SK-N-SH treated with all-trans-retinoic acid at 6 μM for 48 hours (cell line): Measurements from ENCODE around the gene TUBB8B.
"Not testable (repeated sequence)": the region's sequence is repeated elsewhere in the genome, so short reads cannot be mapped to it uniquely, and the experiment has no call there.

Source experiments
- ARNTL ChIP-seq: fragments of 450-650 bp; formaldehyde crosslinking; IDR thresholded peaks from 2 replicates; pipeline ENCODE4 v1.5.0; 2020; ENCODE audit warnings: low read depth, mild to moderate bottlenecking, moderate library complexity, borderline replicate concordance
- CSDC2 ChIP-seq: fragments of 250-450 bp; sonication (Bioruptor Pico); IDR thresholded peaks from 2 replicates; pipeline ENCODE4 v1.5.0; 2020; ENCODE audit warnings: mild to moderate bottlenecking, moderate library complexity
- GLIS3 ChIP-seq: fragments of 250-450 bp; sonication (Bioruptor Pico); IDR thresholded peaks from 2 replicates; pipeline ENCODE4 v1.5.0; 2020; ENCODE audit warnings: mild to moderate bottlenecking, moderate library complexity
- PPARA ChIP-seq: fragments of 250-450 bp; sonication (Bioruptor Pico); IDR thresholded peaks from 2 replicates; pipeline ENCODE4 v1.5.0; 2020; ENCODE audit warnings: mild to moderate bottlenecking, borderline replicate concordance
- RARB ChIP-seq: fragments of 250-450 bp; sonication (Bioruptor Pico); IDR thresholded peaks from 2 replicates; pipeline ENCODE4 v1.8.0; 2021; ENCODE audit warnings: mild to moderate bottlenecking, moderate library complexity
- SNAI2 ChIP-seq: fragments of 250-450 bp; sonication (Bioruptor Pico); IDR thresholded peaks from 2 replicates; pipeline ENCODE4 v1.5.0; 2020; ENCODE audit warnings: mild to moderate bottlenecking, moderate library complexity
- TCF4 ChIP-seq: fragments of 250-450 bp; sonication (Bioruptor Pico); IDR thresholded peaks from 2 replicates; pipeline ENCODE4 v1.8.0; 2021; ENCODE audit warnings: mild to moderate bottlenecking, moderate library complexity, borderline replicate concordance
- TOX ChIP-seq: fragments of 250-450 bp; sonication (Bioruptor Pico); IDR thresholded peaks from 2 replicates; pipeline ENCODE4 v1.8.0; 2021; ENCODE audit warnings: mild to moderate bottlenecking, moderate library complexity, borderline replicate concordance
- ZFP3 ChIP-seq: fragments of 250-450 bp; sonication (Bioruptor Pico); IDR thresholded peaks from 2 replicates; pipeline ENCODE4 v1.5.0; 2020; ENCODE audit warnings: mild to moderate bottlenecking, moderate library complexity
- ZFP30 ChIP-seq: fragments of 450-650 bp; formaldehyde crosslinking; IDR thresholded peaks from 2 replicates; pipeline ENCODE4 v1.5.0; 2022; ENCODE audit warnings: mild to moderate bottlenecking, moderate library complexity
- ZNF70 ChIP-seq: fragments of 450-650 bp; formaldehyde crosslinking; IDR thresholded peaks from 2 replicates; pipeline ENCODE4 v1.5.0; 2020; ENCODE audit warnings: mild to moderate bottlenecking, moderate library complexity
- TF ChIP-seq, protein P1 (sequence below): fragments of 250-450 bp; sonication (Bioruptor Pico); IDR thresholded peaks from 2 replicates; pipeline ENCODE4 v1.8.0; 2020; ENCODE audit warnings: mild to moderate bottlenecking, moderate library complexity, borderline replicate concordance
- TF ChIP-seq, protein P2 (sequence below): fragments of 250-450 bp; sonication (Bioruptor Pico); IDR thresholded peaks from 2 replicates; pipeline ENCODE4 v1.5.1; 2021; ENCODE audit warnings: mild to moderate bottlenecking, moderate library complexity

DNA sequence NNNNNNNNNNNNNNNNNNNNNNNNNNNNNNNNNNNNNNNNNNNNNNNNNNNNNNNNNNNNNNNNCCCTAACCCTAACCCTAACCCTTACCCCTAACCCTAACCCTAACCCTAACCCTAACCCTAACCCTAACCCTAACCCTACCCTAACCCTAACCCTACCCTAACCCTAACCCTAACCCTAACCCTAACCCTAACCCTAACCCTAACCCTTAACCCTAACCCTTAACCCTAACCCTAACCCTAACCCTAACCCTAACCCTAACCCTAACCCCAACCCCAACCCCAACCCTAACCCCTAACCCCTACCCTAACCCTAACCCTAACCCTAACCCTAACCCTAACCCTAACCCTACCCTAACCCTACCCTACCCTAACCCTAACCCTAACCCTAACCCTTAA, 39.5 kb downstream of the TUBB8B start:
- not testable (repeated sequence) for TF ChIP-seq ZFP30, ZFP3, PPARA, ARNTL, ZNF70, GLIS3, SNAI2, TOX, CSDC2, TCF4, RARB (CRISPR knock-in tag)
- TF ChIP-seq, protein P1, sequence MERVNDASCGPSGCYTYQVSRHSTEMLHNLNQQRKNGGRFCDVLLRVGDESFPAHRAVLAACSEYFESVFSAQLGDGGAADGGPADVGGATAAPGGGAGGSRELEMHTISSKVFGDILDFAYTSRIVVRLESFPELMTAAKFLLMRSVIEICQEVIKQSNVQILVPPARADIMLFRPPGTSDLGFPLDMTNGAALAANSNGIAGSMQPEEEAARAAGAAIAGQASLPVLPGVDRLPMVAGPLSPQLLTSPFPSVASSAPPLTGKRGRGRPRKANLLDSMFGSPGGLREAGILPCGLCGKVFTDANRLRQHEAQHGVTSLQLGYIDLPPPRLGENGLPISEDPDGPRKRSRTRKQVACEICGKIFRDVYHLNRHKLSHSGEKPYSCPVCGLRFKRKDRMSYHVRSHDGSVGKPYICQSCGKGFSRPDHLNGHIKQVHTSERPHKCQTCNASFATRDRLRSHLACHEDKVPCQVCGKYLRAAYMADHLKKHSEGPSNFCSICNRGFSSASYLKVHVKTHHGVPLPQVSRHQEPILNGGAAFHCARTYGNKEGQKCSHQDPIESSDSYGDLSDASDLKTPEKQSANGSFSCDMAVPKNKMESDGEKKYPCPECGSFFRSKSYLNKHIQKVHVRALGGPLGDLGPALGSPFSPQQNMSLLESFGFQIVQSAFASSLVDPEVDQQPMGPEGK = not testable (repeated sequence)
- TF ChIP-seq, protein P2, sequence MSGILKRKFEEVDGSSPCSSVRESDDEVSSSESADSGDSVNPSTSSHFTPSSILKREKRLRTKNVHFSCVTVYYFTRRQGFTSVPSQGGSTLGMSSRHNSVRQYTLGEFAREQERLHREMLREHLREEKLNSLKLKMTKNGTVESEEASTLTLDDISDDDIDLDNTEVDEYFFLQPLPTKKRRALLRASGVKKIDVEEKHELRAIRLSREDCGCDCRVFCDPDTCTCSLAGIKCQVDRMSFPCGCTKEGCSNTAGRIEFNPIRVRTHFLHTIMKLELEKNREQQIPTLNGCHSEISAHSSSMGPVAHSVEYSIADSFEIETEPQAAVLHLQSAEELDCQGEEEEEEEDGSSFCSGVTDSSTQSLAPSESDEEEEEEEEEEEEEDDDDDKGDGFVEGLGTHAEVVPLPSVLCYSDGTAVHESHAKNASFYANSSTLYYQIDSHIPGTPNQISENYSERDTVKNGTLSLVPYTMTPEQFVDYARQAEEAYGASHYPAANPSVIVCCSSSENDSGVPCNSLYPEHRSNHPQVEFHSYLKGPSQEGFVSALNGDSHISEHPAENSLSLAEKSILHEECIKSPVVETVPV (CRISPR knock-in tag) = not testable (repeated sequence)
